Keratinocyte (primary cell): Measurements from ENCODE around the gene C13orf42. TPM values are rescaled to one million over a fixed set of nuclear protein-coding genes. Genes with fewer than 3 reads are reported as not detected.

Experiments
- DNase-seq: peaks from one replicate; pipeline ENCODE4 v3.0.0-alpha.2; 2011; ENCODE audit warnings: low read depth, missing footprints, low spot score
- FAIRE-seq: peaks from 2 replicates; lab custom pipeline; 2011; peaks lifted over from hg19 to GRCh38; lab: Jason Lieb, UNC
- H2AFZ ChIP-seq: 2 replicates; pipeline ENCODE4 v1.6.0; 2012; ENCODE audit warnings: low read length, control low read depth, inconsistent platforms; ENCODE audit not compliant: control insufficient read depth
- H3K27ac ChIP-seq: 2 replicates; pipeline ENCODE4 v1.5.1; 2011; ENCODE audit warnings: low read length; ENCODE audit not compliant: control insufficient read depth, insufficient read depth
- H3K27me3 ChIP-seq: 3 replicates; pipeline ENCODE4 v1.6.0; 2011; ENCODE audit warnings: low read length; ENCODE audit not compliant: control insufficient read depth, insufficient read depth; ENCODE audit errors: extremely low read depth
- H3K36me3 ChIP-seq, 2 experiments: 2 replicates in 1 of 2; 3 replicates in 1 of 2; pipeline ENCODE4 v1.5.1; 2011; ENCODE audit warnings: low read length in 2 of 2, mild to moderate bottlenecking in 1 of 2; ENCODE audit not compliant: control insufficient read depth in 2 of 2, insufficient read depth in 2 of 2; ENCODE audit errors: extremely low read depth in 1 of 2
- H3K4me1 ChIP-seq: 3 replicates; pipeline ENCODE4 v1.5.1; 2011; ENCODE audit warnings: low read length; ENCODE audit not compliant: control insufficient read depth, insufficient read depth; ENCODE audit errors: extremely low read depth
- H3K4me2 ChIP-seq: 3 replicates; pipeline ENCODE4 v1.6.0; 2011; ENCODE audit warnings: low read depth, low read length; ENCODE audit not compliant: control insufficient read depth, insufficient read depth; ENCODE audit errors: extremely low read depth
- H3K4me3 ChIP-seq, 3 experiments: fragments of 200-600 bp in 1 of 3; sonication (generic) in 1 of 3; 2 replicates in 2 of 3; 3 replicates in 1 of 3; pipeline ENCODE4 v1.5.1; 2011 to 2016; ENCODE audit warnings: low read length in 3 of 3, mild to moderate bottlenecking in 3 of 3, control low read depth in 2 of 3, inconsistent platforms in 1 of 3, low read depth in 1 of 3, mixed read lengths in 1 of 3, mixed run types in 1 of 3, moderate library complexity in 1 of 3; ENCODE audit not compliant: control insufficient read depth in 2 of 3, insufficient read depth in 2 of 3; ENCODE audit errors: extremely low read depth in 1 of 3
- H3K79me2 ChIP-seq: 2 replicates; pipeline ENCODE4 v1.6.0; 2012; ENCODE audit warnings: low read length; ENCODE audit not compliant: control insufficient read depth, insufficient read depth
- H3K9ac ChIP-seq: 3 replicates; pipeline ENCODE4 v1.6.0; 2011; ENCODE audit warnings: low read length; ENCODE audit not compliant: control insufficient read depth, insufficient read depth; ENCODE audit errors: extremely low read depth
- H3K9me1 ChIP-seq: 3 replicates; pipeline ENCODE4 v1.6.0; 2011; ENCODE audit warnings: low read length; ENCODE audit not compliant: control insufficient read depth, insufficient read depth; ENCODE audit errors: extremely low read depth
- H3K9me3 ChIP-seq: 2 replicates; pipeline ENCODE4 v1.5.1; 2012; ENCODE audit warnings: low read depth, low read length; ENCODE audit not compliant: control insufficient read depth
- H4K20me1 ChIP-seq: 3 replicates; pipeline ENCODE4 v1.6.0; 2011; ENCODE audit warnings: low read length; ENCODE audit not compliant: control insufficient read depth, insufficient read depth; ENCODE audit errors: extremely low read depth
- EZH2 ChIP-seq: IDR thresholded peaks from one replicate; pipeline ENCODE4 v1.6.1; 2012; ENCODE audit warnings: inconsistent platforms, mild to moderate bottlenecking, low read length, moderate library complexity
- dilution Hi-C: fragments of 300-500 bp; cut with MboI; formaldehyde crosslinking; loops from one replicate; pipeline ENCODE4 v1.7.0; 2020; ENCODE audit warnings: low sequenced_read_pairs; ENCODE audit not compliant: extremely low pct_ligation_motif_present
- polyA plus RNA-seq, 5 experiments: library from polyadenylated mRNA; depleted of rRNA in 3 of 5; stranded (reverse) in 3 of 5; stranded (forward) in 1 of 5; unstranded in 1 of 5; fragments of >200 nt; gene quantifications; 1 replicate in 1 of 5; 2 replicates in 3 of 5; 3 replicates in 1 of 5; pipeline versions ENCODE4 v1.2.1 to v1.2.3, GENCODE V29; 2011 to 2012; ENCODE audit warnings: missing spikeins in 2 of 5, low read depth in 1 of 5, low replicate concordance in 1 of 5
- TF ChIP-seq, protein P1 (sequence below), 3 experiments: IDR thresholded peaks in 1 of 3; conservative IDR thresholded peaks in 1 of 3; optimal IDR thresholded peaks in 1 of 3; 2 replicates in 2 of 3; 3 replicates in 1 of 3; pipeline versions ENCODE3 to v1.5.1; 2011; ENCODE audit warnings: low read length in 3 of 3, mild to moderate bottlenecking in 3 of 3, moderate library complexity in 2 of 3, control low read depth in 1 of 3, inconsistent platforms in 1 of 3; ENCODE audit not compliant: insufficient read depth in 2 of 3; ENCODE audit errors: extremely low read depth in 1 of 3

The C13orf42 gene
- polyA plus RNA-seq, 1 donor (not counting 4 experiments of a cell fraction or from before 2014, with no cell fraction given): not detected

DNA sequence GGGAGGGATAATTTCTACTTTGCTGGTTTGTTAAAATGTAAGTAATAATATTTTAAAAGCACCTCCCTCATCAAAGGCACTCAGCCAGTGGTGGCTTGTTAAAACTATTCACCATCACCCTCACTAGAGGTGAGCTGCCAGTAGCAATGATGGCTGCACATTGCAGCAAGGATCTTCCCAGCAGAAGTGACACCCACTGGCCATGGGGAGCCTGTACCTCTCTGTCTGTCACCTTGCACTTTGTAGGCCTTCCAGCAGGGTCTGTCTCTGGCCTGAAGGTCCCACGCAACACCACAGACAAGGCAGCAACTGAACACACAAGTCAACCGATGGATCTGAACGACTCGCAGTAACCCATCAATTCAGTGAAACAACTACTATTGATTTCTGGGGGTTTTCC is 47.3 kb upstream of the C13orf42 start:
- dilution Hi-C loops: no loop called here
- Histone ChIP-seq H3K27ac (no peak overlapping the region), H3K9ac (no peak overlapping the region), H3K9me1 (no peaks in the 10 kb centered on the region), H3K27me3 (no peaks in the 10 kb centered on the region), H3K79me2 (no peaks in the 10 kb centered on the region), H3K9me3 (no peaks in the 10 kb centered on the region), H2AFZ (no peak overlapping the region), H3K36me3 (no peaks in the 10 kb centered on the region), H3K4me2 (no peak overlapping the region), H3K4me1 (no peaks in the 10 kb centered on the region), H3K4me3 (no peak overlapping the region), H4K20me1 (no peaks in the 10 kb centered on the region)
- TF ChIP-seq, protein P1, sequence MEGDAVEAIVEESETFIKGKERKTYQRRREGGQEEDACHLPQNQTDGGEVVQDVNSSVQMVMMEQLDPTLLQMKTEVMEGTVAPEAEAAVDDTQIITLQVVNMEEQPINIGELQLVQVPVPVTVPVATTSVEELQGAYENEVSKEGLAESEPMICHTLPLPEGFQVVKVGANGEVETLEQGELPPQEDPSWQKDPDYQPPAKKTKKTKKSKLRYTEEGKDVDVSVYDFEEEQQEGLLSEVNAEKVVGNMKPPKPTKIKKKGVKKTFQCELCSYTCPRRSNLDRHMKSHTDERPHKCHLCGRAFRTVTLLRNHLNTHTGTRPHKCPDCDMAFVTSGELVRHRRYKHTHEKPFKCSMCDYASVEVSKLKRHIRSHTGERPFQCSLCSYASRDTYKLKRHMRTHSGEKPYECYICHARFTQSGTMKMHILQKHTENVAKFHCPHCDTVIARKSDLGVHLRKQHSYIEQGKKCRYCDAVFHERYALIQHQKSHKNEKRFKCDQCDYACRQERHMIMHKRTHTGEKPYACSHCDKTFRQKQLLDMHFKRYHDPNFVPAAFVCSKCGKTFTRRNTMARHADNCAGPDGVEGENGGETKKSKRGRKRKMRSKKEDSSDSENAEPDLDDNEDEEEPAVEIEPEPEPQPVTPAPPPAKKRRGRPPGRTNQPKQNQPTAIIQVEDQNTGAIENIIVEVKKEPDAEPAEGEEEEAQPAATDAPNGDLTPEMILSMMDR (optimal IDR thresholded peaks at IDR 0.05 in 1 of 3, IDR thresholded peaks at IDR 0.05 in 1 of 3, conservative IDR thresholded peaks at IDR 0.05 in 1 of 3; ENCODE audit: extremely low read depth in 1 of 3, insufficient read depth in 2 of 3, low read length in 3 of 3): no peak
- no peak for TF ChIP-seq EZH2
- DNase-seq: no peak
- FAIRE-seq: no peak

- Histone ChIP-seq H3K9me1 (no peaks in the 10 kb centered on the region), H3K4me1 (no peaks in the 10 kb centered on the region), H3K79me2 (no peaks in the 10 kb centered on the region), H2AFZ (no peak overlapping the region), H3K4me3 (no peak overlapping the region), H3K4me2 (no peak overlapping the region), H3K36me3 (no peaks in the 10 kb centered on the region), H3K9ac (no peak overlapping the region), H3K9me3 (no peaks in the 10 kb centered on the region), H4K20me1 (no peaks in the 10 kb centered on the region), H3K27ac (no peak overlapping the region), H3K27me3 (no peaks in the 10 kb centered on the region)
- FAIRE-seq: no peak
- TF ChIP-seq EZH2: no peak
- TF ChIP-seq, protein P1 (optimal IDR thresholded peaks at IDR 0.05 in 1 of 3, IDR thresholded peaks at IDR 0.05 in 1 of 3, conservative IDR thresholded peaks at IDR 0.05 in 1 of 3; ENCODE audit: extremely low read depth in 1 of 3, insufficient read depth in 2 of 3, low read length in 3 of 3): no peak
- dilution Hi-C loops: no loop called here
- DNase-seq: no peak
These were observed 45.6 kb upstream of the C13orf42 start for GRCh38 chr13:51156648-51157047.
